Panc1 (cell line): ENCODE measurements around the gene EVA1C. TPM values are rescaled to one million over a fixed set of nuclear protein-coding genes. Genes with fewer than 3 reads are reported as not detected.

ENCODE experiments used
- ATAC-seq: fragments of 200-7000 bp; cut with Tn5 transposase; 2 replicates; pipeline ENCODE4 v1.9.1; 2020; ENCODE audit warnings: mild to moderate bottlenecking, moderate library complexity
- BruUV-seq: library from RNA; stranded (reverse); fragments of 400-500 nt; replicated peaks from 2 replicates; lab custom pipeline; 2021; lab: Mats Ljungman, UMichigan
- CTCF ChIA-PET: fragments of 300-600 bp; sonication (Branson Sonifier 250); formaldehyde crosslinking; loops from one replicate; lab custom pipeline; 2022; ENCODE audit warnings: antibody characterized with exemption; lab: Charles Lee
- POLR2A ChIA-PET: fragments of 300-600 bp; sonication (Branson Sonifier 250); formaldehyde crosslinking; loops from one replicate; lab custom pipeline; 2022; ENCODE audit warnings: antibody characterized with exemption; lab: Charles Lee
- DNase-seq: peaks from one replicate; pipeline ENCODE4 v3.0.0-alpha.2; 2010; ENCODE audit warnings: low read depth, low spot score
- H3K27ac ChIP-seq: 2 replicates; pipeline ENCODE4 v1.5.1; 2011; ENCODE audit warnings: mild to moderate bottlenecking, low read length, inconsistent platforms
- H3K27me3 ChIP-seq: fragments of 200-500 bp; sonication (Bioruptor generic); 2 replicates; pipeline ENCODE4 v1.6.0; 2014; ENCODE audit warnings: low read length, inconsistent platforms; ENCODE audit not compliant: control insufficient read depth, insufficient read depth
- H3K36me3 ChIP-seq: fragments of 200-500 bp; sonication (Bioruptor generic); 2 replicates; pipeline ENCODE4 v1.5.1; 2014; ENCODE audit warnings: inconsistent platforms, mild to moderate bottlenecking, low read length, moderate library complexity; ENCODE audit not compliant: control insufficient read depth, insufficient read depth
- H3K4me1 ChIP-seq: 2 replicates; pipeline ENCODE4 v1.5.1; 2011; ENCODE audit warnings: inconsistent platforms, mild to moderate bottlenecking, low read length, moderate library complexity; ENCODE audit not compliant: control insufficient read depth, insufficient read depth
- H3K4me3 ChIP-seq, 2 experiments: 2 replicates each; pipeline ENCODE4 v1.5.1; 2011 to 2012; ENCODE audit warnings: low read depth in 2 of 2, low read length in 2 of 2, mild to moderate bottlenecking in 2 of 2, inconsistent platforms in 1 of 2, moderate library complexity in 1 of 2
- H3K9me3 ChIP-seq: fragments of 200-500 bp; sonication (Bioruptor generic); 2 replicates; pipeline ENCODE4 v1.5.1; 2014; ENCODE audit warnings: low read depth, mild to moderate bottlenecking, inconsistent platforms, low read length, moderate library complexity; ENCODE audit not compliant: control insufficient read depth, insufficient read depth
- POLR2AphosphoS5 ChIP-seq: IDR thresholded peaks from 2 replicates; pipeline ENCODE4 v1.6.1; 2012; ENCODE audit warnings: mild to moderate bottlenecking, low read depth, low read length, moderate library complexity
- SIN3A ChIP-seq: IDR thresholded peaks from 2 replicates; pipeline ENCODE4 v1.6.1; 2012; ENCODE audit warnings: low read depth, mild to moderate bottlenecking, low read length, moderate library complexity, borderline replicate concordance; ENCODE audit not compliant: insufficient read depth
- TCF7L2 ChIP-seq: IDR thresholded peaks from 2 replicates; pipeline ENCODE4 v1.6.1; 2011; ENCODE audit warnings: mild to moderate bottlenecking, low read depth, low read length, inconsistent platforms
- in situ Hi-C: cut with HindIII; loops from 2 replicates; pipeline ENCODE4 v1.10.0; 2016; ENCODE audit warnings: low sequenced_read_pairs, low pct_unique_long_range_greater_than_20kb
- intact Hi-C: fragments of 100-400 bp; cut with micrococcal nuclease; formaldehyde crosslinking; loops from one replicate; pipeline ENCODE4 v1.10.0; 2022; ENCODE audit not compliant: unreplicated experiment
- total RNA-seq: library from RNA; stranded (reverse); gene quantifications from one replicate; pipeline ENCODE4 v1.2.1, GENCODE V29; 2021; ENCODE audit not compliant: unreplicated experiment
- TF ChIP-seq, protein P1 (sequence below): fragments of 450-650 bp; IDR thresholded peaks from 2 replicates; pipeline ENCODE4 v1.5.1; 2017; ENCODE audit warnings: mild to moderate bottlenecking
- TF ChIP-seq, protein P2 (sequence below), 2 experiments: IDR thresholded peaks; 2 replicates each; pipeline ENCODE4 v1.6.1; 2011 to 2012; ENCODE audit warnings: low read depth in 2 of 2, control low read depth in 1 of 2, low read length in 1 of 2, mild to moderate bottlenecking in 1 of 2, moderate library complexity in 1 of 2; ENCODE audit not compliant: insufficient read depth in 1 of 2

Gene EVA1C
- total RNA-seq, 1 experiment from 2014 or later: 2.8 TPM

DNA sequence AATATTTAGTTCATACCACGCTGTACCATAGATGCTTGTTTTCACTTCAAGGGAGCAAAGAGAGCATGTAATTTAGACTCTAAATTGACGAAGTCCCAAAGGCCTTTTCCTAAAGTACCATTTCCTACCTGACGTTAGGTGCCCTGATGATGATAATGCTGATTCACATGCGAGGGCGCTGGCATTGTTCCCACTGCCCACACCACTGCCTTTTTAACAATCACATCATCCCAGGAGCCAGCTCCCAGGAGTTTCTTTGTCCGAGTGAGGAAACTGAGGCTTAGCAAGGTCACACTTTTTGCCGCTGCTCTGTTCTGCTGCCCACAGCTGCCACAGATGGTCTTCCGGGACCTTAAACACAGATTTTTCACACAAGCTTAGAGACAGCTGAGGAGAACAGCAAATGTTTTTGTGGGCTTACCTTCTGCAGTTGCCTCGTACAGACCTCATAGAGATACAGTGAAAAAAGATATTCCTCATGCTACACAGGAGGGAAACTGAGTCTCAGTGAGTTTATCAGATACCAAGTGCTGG lies 69.4 kb downstream of the EVA1C start:
- TF ChIP-seq POLR2AphosphoS5: no peak
- TF ChIP-seq SIN3A: no peak
- TF ChIP-seq, protein P1, sequence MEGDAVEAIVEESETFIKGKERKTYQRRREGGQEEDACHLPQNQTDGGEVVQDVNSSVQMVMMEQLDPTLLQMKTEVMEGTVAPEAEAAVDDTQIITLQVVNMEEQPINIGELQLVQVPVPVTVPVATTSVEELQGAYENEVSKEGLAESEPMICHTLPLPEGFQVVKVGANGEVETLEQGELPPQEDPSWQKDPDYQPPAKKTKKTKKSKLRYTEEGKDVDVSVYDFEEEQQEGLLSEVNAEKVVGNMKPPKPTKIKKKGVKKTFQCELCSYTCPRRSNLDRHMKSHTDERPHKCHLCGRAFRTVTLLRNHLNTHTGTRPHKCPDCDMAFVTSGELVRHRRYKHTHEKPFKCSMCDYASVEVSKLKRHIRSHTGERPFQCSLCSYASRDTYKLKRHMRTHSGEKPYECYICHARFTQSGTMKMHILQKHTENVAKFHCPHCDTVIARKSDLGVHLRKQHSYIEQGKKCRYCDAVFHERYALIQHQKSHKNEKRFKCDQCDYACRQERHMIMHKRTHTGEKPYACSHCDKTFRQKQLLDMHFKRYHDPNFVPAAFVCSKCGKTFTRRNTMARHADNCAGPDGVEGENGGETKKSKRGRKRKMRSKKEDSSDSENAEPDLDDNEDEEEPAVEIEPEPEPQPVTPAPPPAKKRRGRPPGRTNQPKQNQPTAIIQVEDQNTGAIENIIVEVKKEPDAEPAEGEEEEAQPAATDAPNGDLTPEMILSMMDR: no peak
- no peak for TF ChIP-seq TCF7L2
- TF ChIP-seq, protein P2, sequence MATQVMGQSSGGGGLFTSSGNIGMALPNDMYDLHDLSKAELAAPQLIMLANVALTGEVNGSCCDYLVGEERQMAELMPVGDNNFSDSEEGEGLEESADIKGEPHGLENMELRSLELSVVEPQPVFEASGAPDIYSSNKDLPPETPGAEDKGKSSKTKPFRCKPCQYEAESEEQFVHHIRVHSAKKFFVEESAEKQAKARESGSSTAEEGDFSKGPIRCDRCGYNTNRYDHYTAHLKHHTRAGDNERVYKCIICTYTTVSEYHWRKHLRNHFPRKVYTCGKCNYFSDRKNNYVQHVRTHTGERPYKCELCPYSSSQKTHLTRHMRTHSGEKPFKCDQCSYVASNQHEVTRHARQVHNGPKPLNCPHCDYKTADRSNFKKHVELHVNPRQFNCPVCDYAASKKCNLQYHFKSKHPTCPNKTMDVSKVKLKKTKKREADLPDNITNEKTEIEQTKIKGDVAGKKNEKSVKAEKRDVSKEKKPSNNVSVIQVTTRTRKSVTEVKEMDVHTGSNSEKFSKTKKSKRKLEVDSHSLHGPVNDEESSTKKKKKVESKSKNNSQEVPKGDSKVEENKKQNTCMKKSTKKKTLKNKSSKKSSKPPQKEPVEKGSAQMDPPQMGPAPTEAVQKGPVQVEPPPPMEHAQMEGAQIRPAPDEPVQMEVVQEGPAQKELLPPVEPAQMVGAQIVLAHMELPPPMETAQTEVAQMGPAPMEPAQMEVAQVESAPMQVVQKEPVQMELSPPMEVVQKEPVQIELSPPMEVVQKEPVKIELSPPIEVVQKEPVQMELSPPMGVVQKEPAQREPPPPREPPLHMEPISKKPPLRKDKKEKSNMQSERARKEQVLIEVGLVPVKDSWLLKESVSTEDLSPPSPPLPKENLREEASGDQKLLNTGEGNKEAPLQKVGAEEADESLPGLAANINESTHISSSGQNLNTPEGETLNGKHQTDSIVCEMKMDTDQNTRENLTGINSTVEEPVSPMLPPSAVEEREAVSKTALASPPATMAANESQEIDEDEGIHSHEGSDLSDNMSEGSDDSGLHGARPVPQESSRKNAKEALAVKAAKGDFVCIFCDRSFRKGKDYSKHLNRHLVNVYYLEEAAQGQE (IDR thresholded peaks at IDR 0.05; ENCODE audit: insufficient read depth in 1 of 2, low read depth in 2 of 2, low read length in 1 of 2): no peak
- in situ Hi-C loops: no loop called here
- intact Hi-C loops: no loop called here
- no peak for ATAC-seq
- POLR2A ChIA-PET: no interaction called here
- no peaks in the 10 kb centered on the region for H3K36me3 ChIP-seq
- H3K9me3 ChIP-seq: no peaks in the 10 kb centered on the region
- CTCF ChIA-PET: no interaction called here
- no peak overlapping the region for H3K4me3 ChIP-seq
- peaks cover 6% of the 10 kb centered on the region for H3K4me1 ChIP-seq
- H3K27ac ChIP-seq: no peak overlapping the region
- no peaks in the 10 kb centered on the region for H3K27me3 ChIP-seq
- BruUV-seq: no TSS peak
- DNase-seq: no peak

DNA sequence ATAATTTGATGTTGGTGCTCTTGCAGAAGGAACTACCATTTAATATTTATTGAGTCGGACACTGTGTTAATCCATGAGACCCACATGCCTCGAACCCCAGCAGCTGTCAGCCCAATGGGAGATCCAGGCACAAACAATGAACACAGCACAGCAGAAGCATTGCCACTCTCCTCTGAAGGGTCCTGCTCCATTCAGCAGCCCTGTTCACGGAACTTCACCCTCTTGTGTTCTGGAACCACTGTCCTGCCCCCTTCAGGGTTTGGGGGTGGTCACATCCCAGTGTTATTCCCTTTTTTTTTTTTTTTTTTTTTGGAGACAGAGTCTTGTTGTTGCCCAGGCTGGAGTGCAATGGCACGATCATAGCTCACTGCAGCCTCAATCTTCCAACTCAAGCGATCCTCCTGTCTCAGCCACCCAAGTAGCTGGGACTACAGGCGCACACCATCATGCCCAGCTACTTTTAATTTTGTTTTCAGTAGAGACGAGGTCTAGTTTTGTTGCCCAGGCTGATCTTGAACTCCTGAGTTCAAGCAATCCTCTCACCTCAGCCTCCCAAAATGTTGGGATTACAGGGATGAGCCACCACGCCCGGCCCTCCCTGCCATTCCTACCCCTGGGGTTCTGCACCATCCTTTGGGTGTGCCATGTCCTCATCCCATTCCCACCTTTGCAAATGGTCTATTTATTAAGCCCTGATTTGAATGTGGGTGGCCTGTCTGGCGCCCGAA lies 70.2 kb downstream of the EVA1C start:
- intact Hi-C loops: no loop called here
- Histone ChIP-seq H3K27me3 (no peaks in the 10 kb centered on the region), H3K36me3 (no peaks in the 10 kb centered on the region), H3K9me3 (no peaks in the 10 kb centered on the region), H3K27ac (no peak overlapping the region), H3K4me1 (peaks cover 3% of the 10 kb centered on the region), H3K4me3 (no peak overlapping the region)
- ATAC-seq: no peak
- DNase-seq: no peak
- BruUV-seq: no TSS peak
- TF ChIP-seq POLR2AphosphoS5 (no peak), SIN3A (no peak), TCF7L2 (no peak)
- TF ChIP-seq, protein P1: no peak
- TF ChIP-seq, protein P2 (IDR thresholded peaks at IDR 0.05; ENCODE audit: insufficient read depth in 1 of 2, low read depth in 2 of 2, low read length in 1 of 2): no peak
- ChIA-PET CTCF (no interaction called here), POLR2A (no interaction called here)
- in situ Hi-C loops: no loop called here
